IMR-90 (cell line): Measurements from ENCODE around the gene PRKN. TPM values are rescaled to one million over a fixed set of nuclear protein-coding genes. Genes with fewer than 3 reads are reported as not detected.

ENCODE experiments used
- ATAC-seq: fragments of 200-7000 bp; cut with Tn5 transposase; 2 replicates; pipeline ENCODE4 v1.9.1; 2020; ENCODE audit warnings: low read depth, mild to moderate bottlenecking, moderate library complexity
- BruUV-seq: library from RNA; stranded (reverse); fragments of 400-500 nt; replicated peaks from 2 replicates; lab custom pipeline; 2021; lab: Mats Ljungman, UMichigan
- CTCF ChIA-PET: fragments of 300-600 bp; formaldehyde crosslinking; extraction: SDS; loops from one replicate; lab custom pipeline; 2021; ENCODE audit warnings: antibody characterized with exemption; lab: Yijun Ruan, JAX
- POLR2A ChIA-PET: fragments of 300-600 bp; sonication (Branson Sonifier 250); formaldehyde crosslinking; loops from one replicate; lab custom pipeline; 2022; ENCODE audit warnings: antibody characterized with exemption; ENCODE audit not compliant: unreplicated experiment; lab: Charles Lee
- DNase-seq: peaks from one replicate; pipeline ENCODE4 v3.0.0; 2013
- H2AFZ ChIP-seq: replicated peaks from 2 replicates; pipeline ENCODE3; 2013; ENCODE audit warnings: low read length, mild to moderate bottlenecking; ENCODE audit not compliant: poor library complexity
- H2AK5ac ChIP-seq: 2 replicates; pipeline ENCODE4 v1.6.1; 2013; ENCODE audit warnings: low read depth, low read length, inconsistent platforms
- H2AK9ac ChIP-seq: replicated peaks from 2 replicates; pipeline ENCODE3; 2013; ENCODE audit warnings: mild to moderate bottlenecking, low read depth, low read length, moderate library complexity; ENCODE audit not compliant: poor library complexity
- H2BK120ac ChIP-seq: 2 replicates; pipeline ENCODE4 v1.6.1; 2013; ENCODE audit warnings: low read depth, low read length, inconsistent platforms
- H2BK15ac ChIP-seq: 3 replicates; pipeline ENCODE4 v1.6.1; 2013; ENCODE audit warnings: low read depth, low read length, inconsistent platforms
- H2BK20ac ChIP-seq: 2 replicates; pipeline ENCODE4 v1.6.1; 2013; ENCODE audit warnings: low read depth, mild to moderate bottlenecking, inconsistent platforms, low read length, moderate library complexity
- H2BK5ac ChIP-seq: 2 replicates; pipeline ENCODE4 v1.6.1; 2013; ENCODE audit warnings: mild to moderate bottlenecking, low read depth, low read length, inconsistent platforms; ENCODE audit not compliant: poor library complexity, severe bottlenecking
- H3K14ac ChIP-seq: replicated peaks from 2 replicates; pipeline ENCODE4 v1.6.1; 2013; ENCODE audit warnings: low read depth, low read length, inconsistent platforms
- H3K18ac ChIP-seq: 2 replicates; pipeline ENCODE4 v1.6.1; 2013; ENCODE audit warnings: low read depth, low read length, control low read depth
- H3K23ac ChIP-seq: 2 replicates; pipeline ENCODE4 v1.6.1; 2013; ENCODE audit warnings: low read depth, low read length, inconsistent platforms
- H3K27ac ChIP-seq: 2 replicates; pipeline ENCODE4 v1.5.1; 2013; ENCODE audit warnings: mild to moderate bottlenecking, control low read depth, low read length; ENCODE audit not compliant: insufficient read depth
- H3K27me3 ChIP-seq: 2 replicates; pipeline ENCODE4 v1.6.1; 2013; ENCODE audit warnings: low read length; ENCODE audit not compliant: control insufficient read depth, insufficient read depth
- H3K36me3 ChIP-seq: 2 replicates; pipeline ENCODE4 v1.6.1; 2013; ENCODE audit warnings: low read length, mixed read lengths; ENCODE audit not compliant: control insufficient read depth, insufficient read depth
- H3K4ac ChIP-seq: 2 replicates; pipeline ENCODE4 v1.6.1; 2013; ENCODE audit warnings: low read depth, low read length, inconsistent platforms
- H3K4me1 ChIP-seq: 2 replicates; pipeline ENCODE4 v1.6.1; 2013; ENCODE audit warnings: low read length, mixed read lengths; ENCODE audit not compliant: control insufficient read depth, insufficient read depth
- H3K4me2 ChIP-seq: 2 replicates; pipeline ENCODE4 v1.6.1; 2013; ENCODE audit warnings: low read depth, mild to moderate bottlenecking, control low read depth, low read length, moderate library complexity
- H3K4me3 ChIP-seq: 2 replicates; pipeline ENCODE4 v1.5.1; 2013; ENCODE audit warnings: low read depth, mild to moderate bottlenecking, control low read depth, low read length, moderate library complexity; ENCODE audit not compliant: insufficient read depth
- H3K56ac ChIP-seq: 2 replicates; pipeline ENCODE4 v1.6.1; 2013; ENCODE audit warnings: low read length, inconsistent platforms; ENCODE audit not compliant: insufficient read depth; ENCODE audit errors: extremely low read depth
- H3K79me1 ChIP-seq, 2 experiments: 2 replicates each; pipeline ENCODE4 v1.6.1; 2013; ENCODE audit warnings: low read length in 2 of 2, inconsistent platforms in 1 of 2, low read depth in 1 of 2
- H3K9ac ChIP-seq: 2 replicates; pipeline ENCODE4 v1.6.1; 2013; ENCODE audit warnings: low read depth, low read length, control low read depth
- H3K9me1 ChIP-seq: 2 replicates; pipeline ENCODE4 v1.6.1; 2013; ENCODE audit warnings: low read length, inconsistent platforms; ENCODE audit not compliant: insufficient read depth
- H3K9me3 ChIP-seq: 2 replicates; pipeline ENCODE4 v1.6.1; 2013; ENCODE audit warnings: low read length; ENCODE audit not compliant: control insufficient read depth, insufficient read depth
- H4K20me1 ChIP-seq: 2 replicates; pipeline ENCODE4 v1.6.1; 2013; ENCODE audit warnings: low read length, inconsistent platforms; ENCODE audit not compliant: insufficient read depth
- H4K5ac ChIP-seq: 2 replicates; pipeline ENCODE4 v1.6.1; 2013; ENCODE audit warnings: mild to moderate bottlenecking, low read depth, low read length, control low read depth
- H4K8ac ChIP-seq, 2 experiments: 2 replicates each; pipeline ENCODE4 v1.6.1; 2013; ENCODE audit warnings: low read depth in 2 of 2, low read length in 2 of 2, control low read depth in 1 of 2, inconsistent platforms in 1 of 2
- H4K91ac ChIP-seq: 2 replicates; pipeline ENCODE4 v1.6.1; 2013; ENCODE audit warnings: low read depth, low read length, inconsistent platforms; ENCODE audit not compliant: insufficient read depth
- CEBPB ChIP-seq: IDR thresholded peaks from 2 replicates; pipeline ENCODE4 v1.6.1; 2012; ENCODE audit warnings: low read depth, low read length, improper control_type of control experiment
- FOS ChIP-seq: fragments of 150-350 bp; IDR thresholded peaks from 2 replicates; pipeline ENCODE4 v1.6.1; 2016; ENCODE audit warnings: low read depth, low read length
- SMC3 ChIP-seq: fragments of 150-350 bp; IDR thresholded peaks from 2 replicates; pipeline ENCODE4 v1.6.1; 2016; ENCODE audit warnings: low read depth, mild to moderate bottlenecking, antibody characterized with exemption, low read length, moderate library complexity
- WGBS, 2 experiments: methylation state at CpG; one replicate each; pipeline versions ENCODE4 v1.1.5 to v1.1.7; 2013; ENCODE audit warnings: missing lambda C conversion rate in 2 of 2; ENCODE audit not compliant: insufficient read length in 1 of 2; ENCODE audit errors: extremely low coverage in 2 of 2; 5-methylcytosine and 5-hydroxymethylcytosine counted together
- dilution Hi-C: fragments of 300-500 bp; cut with HindIII; formaldehyde crosslinking; loops from one replicate; pipeline ENCODE4 v1.14.3; 2018; ENCODE audit warnings: low sequenced_read_pairs; ENCODE audit not compliant: unreplicated experiment
- in situ Hi-C: fragments of 300-500 bp; cut with MboI; formaldehyde crosslinking; loops from 3 replicates; pipeline ENCODE4 v1.14.3; 2019; ENCODE audit warnings: low sequenced_read_pairs, inconsistent platforms, mixed read lengths
- intact Hi-C: fragments of 100-400 bp; cut with micrococcal nuclease; formaldehyde crosslinking; loops from 2 replicates; pipeline ENCODE4 v1.10.0; 2022
- polyA plus RNA-seq, 3 experiments: library from polyadenylated mRNA; depleted of rRNA; stranded (reverse); fragments of >200 nt; gene quantifications; 2 replicates each; pipeline ENCODE4 v1.2.3, GENCODE V29; 2012; ENCODE audit warnings: low replicate concordance in 1 of 3
- total RNA-seq: library from RNA; depleted of rRNA; stranded (reverse); fragments of >200 nt; gene quantifications from 2 replicates; pipeline ENCODE4 v1.2.3, GENCODE V29; 2012
- TF ChIP-seq, protein P1 (sequence below): conservative IDR thresholded peaks from 2 replicates; pipeline ENCODE4 v1.5.1; 2012; ENCODE audit warnings: mild to moderate bottlenecking, low read depth, low read length, improper control_type of control experiment

Gene PRKN
- total and polyA plus RNA-seq, 2 of the 4 experiments (the other 2 are of a cell fraction) = 0.15 to 0.18 TPM

GRCh38 chr6:162403031-162403430 is 324.5 kb downstream of the PRKN start:
- no TSS peak for BruUV-seq
- no peak overlapping the region for H2BK15ac ChIP-seq
- intact Hi-C loops = no loop called here
- no peak overlapping the region for H3K18ac ChIP-seq
- no peaks in the 10 kb centered on the region for H3K79me1 ChIP-seq
- no peak overlapping the region for H4K5ac ChIP-seq
- H3K23ac ChIP-seq = no peak overlapping the region
- TF ChIP-seq, protein P1, sequence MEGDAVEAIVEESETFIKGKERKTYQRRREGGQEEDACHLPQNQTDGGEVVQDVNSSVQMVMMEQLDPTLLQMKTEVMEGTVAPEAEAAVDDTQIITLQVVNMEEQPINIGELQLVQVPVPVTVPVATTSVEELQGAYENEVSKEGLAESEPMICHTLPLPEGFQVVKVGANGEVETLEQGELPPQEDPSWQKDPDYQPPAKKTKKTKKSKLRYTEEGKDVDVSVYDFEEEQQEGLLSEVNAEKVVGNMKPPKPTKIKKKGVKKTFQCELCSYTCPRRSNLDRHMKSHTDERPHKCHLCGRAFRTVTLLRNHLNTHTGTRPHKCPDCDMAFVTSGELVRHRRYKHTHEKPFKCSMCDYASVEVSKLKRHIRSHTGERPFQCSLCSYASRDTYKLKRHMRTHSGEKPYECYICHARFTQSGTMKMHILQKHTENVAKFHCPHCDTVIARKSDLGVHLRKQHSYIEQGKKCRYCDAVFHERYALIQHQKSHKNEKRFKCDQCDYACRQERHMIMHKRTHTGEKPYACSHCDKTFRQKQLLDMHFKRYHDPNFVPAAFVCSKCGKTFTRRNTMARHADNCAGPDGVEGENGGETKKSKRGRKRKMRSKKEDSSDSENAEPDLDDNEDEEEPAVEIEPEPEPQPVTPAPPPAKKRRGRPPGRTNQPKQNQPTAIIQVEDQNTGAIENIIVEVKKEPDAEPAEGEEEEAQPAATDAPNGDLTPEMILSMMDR = no peak
- TF ChIP-seq FOS (no peak), SMC3 (no peak), CEBPB (no peak)
- no peaks in the 10 kb centered on the region for H3K27me3 ChIP-seq
- no peak overlapping the region for H3K56ac ChIP-seq
- H3K9me3 ChIP-seq = peaks cover 16% of the 10 kb centered on the region
- H2BK120ac ChIP-seq = no peak overlapping the region
- H4K91ac ChIP-seq = no peak overlapping the region
- no peak for ATAC-seq
- H2BK20ac ChIP-seq = no peak overlapping the region
- no peak overlapping the region for H2AFZ ChIP-seq
- no peak overlapping the region for H2AK9ac ChIP-seq
- H3K14ac ChIP-seq = no peak overlapping the region
- no peak overlapping the region for H2BK5ac ChIP-seq
- no peaks in the 10 kb centered on the region for H4K20me1 ChIP-seq
- H3K4me1 ChIP-seq = no peaks in the 10 kb centered on the region
- ChIA-PET POLR2A (no interaction called here), CTCF (no interaction called here)
- no peaks in the 10 kb centered on the region for H3K9me1 ChIP-seq
- H3K27ac ChIP-seq = no peak overlapping the region
- no peak overlapping the region for H3K4me3 ChIP-seq
- no peak overlapping the region for H3K4me2 ChIP-seq
- in situ Hi-C loops = no loop called here
- no peak overlapping the region for H2AK5ac ChIP-seq
- H4K8ac ChIP-seq = no peak overlapping the region
- no peak for DNase-seq
- 64% methylated on average over 7 of the region's 11 CpGs; no CpG with 5 or more reads in 1 of the 2 experiments for WGBS, 2 experiments
- dilution Hi-C loops = no loop called here
- H3K4ac ChIP-seq = no peak overlapping the region
- no peak overlapping the region for H3K9ac ChIP-seq
- H3K36me3 ChIP-seq = no peaks in the 10 kb centered on the region
